ENCODE results near the gene ANTXR2.
"Not testable (repeated sequence)": the region's sequence is repeated elsewhere in the genome, so short reads cannot be mapped to it uniquely, and the experiment has no call there.

Gene ANTXR2

GRCh38 chr4:80072744-80073472 is at the start of gene ANTXR2:
Gene ANTXR2, minus strand, starts transcription at chr4:80073229. Its CDS starts 669 bp downstream, at chr4:80072560.
- peak; percentile 87 for DNase-seq

GRCh38 chr4:80121815-80122214 is 48.8 kb upstream of the ANTXR2 start:
- not testable (repeated sequence) for DNase-seq

- not testable (repeated sequence) for DNase-seq
Observed at GRCh38 chr4:80119620-80120019, 46.6 kb upstream of the ANTXR2 start.

GRCh38 chr4:80116516-80116915 is 43.5 kb upstream of the ANTXR2 start:
- no peak for DNase-seq

GRCh38 chr4:80115368-80116181 is 42.5 kb upstream of the ANTXR2 start:
- no peak for DNase-seq

- no peak for DNase-seq
Observed at GRCh38 chr4:80114732-80115265, 41.8 kb upstream of the ANTXR2 start.

GRCh38 chr4:80113615-80114014 is 40.6 kb upstream of the ANTXR2 start:
- no peak for DNase-seq

GRCh38 chr4:80112236-80112635 is 39.2 kb upstream of the ANTXR2 start:
- DNase-seq = no peak

- DNase-seq = no peak
Observed at GRCh38 chr4:80111276-80111675, 38.2 kb upstream of the ANTXR2 start.

- no peak for DNase-seq
Observed at GRCh38 chr4:80107374-80107773, 34.3 kb upstream of the ANTXR2 start.

- DNase-seq = no peak
Observed at GRCh38 chr4:80104927-80105326, 31.9 kb upstream of the ANTXR2 start.

GRCh38 chr4:80103629-80104028 is 30.6 kb upstream of the ANTXR2 start:
- no peak for DNase-seq

GRCh38 chr4:80101792-80102116 is 28.7 kb upstream of the ANTXR2 start:
- no peak for DNase-seq

- DNase-seq = no peak
Observed at GRCh38 chr4:80101071-80101791, 28.2 kb upstream of the ANTXR2 start.

GRCh38 chr4:80099671-80100070 is 26.6 kb upstream of the ANTXR2 start:
- no peak for DNase-seq

- DNase-seq = no peak
Observed at GRCh38 chr4:80098635-80099034, 25.6 kb upstream of the ANTXR2 start.

- no peak for DNase-seq
Observed at GRCh38 chr4:80097400-80098177, 24.6 kb upstream of the ANTXR2 start.

GRCh38 chr4:80096175-80096850 is 23.3 kb upstream of the ANTXR2 start:
- DNase-seq = no peak

GRCh38 chr4:80094191-80094590 is 21.2 kb upstream of the ANTXR2 start:
- DNase-seq = no peak

GRCh38 chr4:80093563-80093962 is 20.5 kb upstream of the ANTXR2 start:
- no peak for DNase-seq

- no peak for DNase-seq
Observed at GRCh38 chr4:80092847-80093246, 19.8 kb upstream of the ANTXR2 start.

- no peak for DNase-seq
Observed at GRCh38 chr4:80092088-80092487, 19.1 kb upstream of the ANTXR2 start.
